Measurements from ENCODE around the gene AOPEP. TPM values are rescaled to one million over a fixed set of nuclear protein-coding genes. Genes with fewer than 3 reads are reported as not detected.

The AOPEP gene
- total RNA-seq, 1 experiment from 2014 or later, result 15.0 TPM

DNA sequence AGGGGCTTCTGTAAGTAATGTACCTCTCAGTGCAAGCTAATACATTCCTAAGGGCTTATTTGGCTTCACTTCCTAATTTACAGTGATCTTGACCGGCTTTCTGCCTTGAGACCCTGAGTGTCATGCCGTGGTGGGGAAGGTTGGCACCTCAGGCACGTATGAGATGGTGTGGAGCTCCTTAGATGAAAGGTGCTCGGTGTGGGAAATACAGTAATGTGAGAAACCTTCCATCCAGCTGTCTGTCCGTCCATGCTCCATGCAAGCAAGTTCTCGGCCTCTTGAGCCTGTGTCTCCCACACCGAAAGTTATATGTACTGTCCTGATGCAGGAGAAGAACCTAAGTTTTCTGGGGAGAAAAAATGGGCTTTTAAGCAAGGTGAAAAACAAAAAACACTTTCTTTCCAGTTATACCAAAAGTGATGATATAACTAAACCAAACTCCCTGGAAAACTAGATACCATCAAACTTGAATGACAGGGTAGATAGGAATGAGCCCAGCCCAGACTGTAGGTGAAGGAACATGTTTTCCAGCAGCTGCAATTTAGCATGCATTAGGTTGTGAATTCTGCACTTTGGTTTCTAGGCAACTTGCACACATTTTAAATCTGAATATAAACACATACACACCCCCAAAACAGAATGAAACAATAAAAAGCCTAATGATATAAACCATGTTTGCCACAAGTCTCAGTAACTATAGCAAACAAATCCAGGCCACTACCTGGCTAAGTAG is 311.5 kb downstream of the AOPEP start:
- Histone ChIP-seq H3K23ac (ENCODE audit: insufficient read length, low read depth, low read length) (no peak overlapping the region), H3K9ac (ENCODE audit: extremely low read depth, insufficient read length, low read length) (no peak overlapping the region), H3T11ph (ENCODE audit: low read length) (no peak overlapping the region), H3K27me3 (ENCODE audit: insufficient read depth, low read length) (no peaks in the 10 kb centered on the region), H3K9me3 (ENCODE audit: control insufficient read depth, low read depth, low read length) (no peaks in the 10 kb centered on the region), H4K5ac (ENCODE audit: insufficient read length, low read depth, low read length) (no peak overlapping the region), H2BK5ac (ENCODE audit: insufficient read length, low read length) (no peak overlapping the region), H4K91ac (ENCODE audit: insufficient read length, low read depth, low read length) (no peak overlapping the region), H3K14ac (ENCODE audit: insufficient read depth, low read length) (no peak overlapping the region), H2AK5ac (ENCODE audit: insufficient read length, low read length) (no peak overlapping the region), H2BK15ac (ENCODE audit: low read depth, low read length) (no peak overlapping the region), H2BK120ac (ENCODE audit: low read depth, low read length, poor library complexity, severe bottlenecking) (no peak overlapping the region), H4K20me1 (ENCODE audit: control insufficient read depth, insufficient read depth, insufficient read length) (no peaks in the 10 kb centered on the region), H3K23me2 (ENCODE audit: insufficient read length, low read depth, low read length, poor library complexity, severe bottlenecking) (no peaks in the 10 kb centered on the region), H3K4me1 (ENCODE audit: insufficient read depth, low read length) (no peaks in the 10 kb centered on the region), H3K18ac (ENCODE audit: insufficient read length, low read depth, low read length) (no peak overlapping the region), H4K8ac (replicated peaks; ENCODE audit: insufficient read length, low read depth, low read length) (no peak overlapping the region), H2AFZ (ENCODE audit: low read length) (no peak overlapping the region), H2BK12ac (ENCODE audit: insufficient read length, low read depth, low read length) (no peak overlapping the region), H3K79me2 (ENCODE audit: insufficient read depth, low read length) (no peaks in the 10 kb centered on the region), H3K4me2 (ENCODE audit: insufficient read depth, insufficient read length, low read length) (no peak overlapping the region), H3K79me1 (ENCODE audit: insufficient read depth, low read depth, low read length, poor library complexity, severe bottlenecking) (no peaks in the 10 kb centered on the region), H3K56ac (ENCODE audit: insufficient read length, low read depth, low read length) (no peak overlapping the region), H3K4ac (ENCODE audit: low read depth, low read length) (no peak overlapping the region), H3K27ac (ENCODE audit: insufficient read length, low read depth, low read length) (no peak overlapping the region), H2BK20ac (ENCODE audit: low read depth, low read length, poor library complexity, severe bottlenecking) (no peak overlapping the region)
- H3K4me1 Mint-ChIP-seq, result peaks cover 3 to 9% of the 10 kb centered on the region in 2 experiments; a peak in 3 of 4 replicates
- no peaks in the 10 kb centered on the region; a peak in 1 of 7 replicates for H3K36me3 Mint-ChIP-seq (ENCODE audit: insufficient read depth in 1 of 3, low read depth in 3 of 3)
- TF ChIP-seq, protein P1, sequence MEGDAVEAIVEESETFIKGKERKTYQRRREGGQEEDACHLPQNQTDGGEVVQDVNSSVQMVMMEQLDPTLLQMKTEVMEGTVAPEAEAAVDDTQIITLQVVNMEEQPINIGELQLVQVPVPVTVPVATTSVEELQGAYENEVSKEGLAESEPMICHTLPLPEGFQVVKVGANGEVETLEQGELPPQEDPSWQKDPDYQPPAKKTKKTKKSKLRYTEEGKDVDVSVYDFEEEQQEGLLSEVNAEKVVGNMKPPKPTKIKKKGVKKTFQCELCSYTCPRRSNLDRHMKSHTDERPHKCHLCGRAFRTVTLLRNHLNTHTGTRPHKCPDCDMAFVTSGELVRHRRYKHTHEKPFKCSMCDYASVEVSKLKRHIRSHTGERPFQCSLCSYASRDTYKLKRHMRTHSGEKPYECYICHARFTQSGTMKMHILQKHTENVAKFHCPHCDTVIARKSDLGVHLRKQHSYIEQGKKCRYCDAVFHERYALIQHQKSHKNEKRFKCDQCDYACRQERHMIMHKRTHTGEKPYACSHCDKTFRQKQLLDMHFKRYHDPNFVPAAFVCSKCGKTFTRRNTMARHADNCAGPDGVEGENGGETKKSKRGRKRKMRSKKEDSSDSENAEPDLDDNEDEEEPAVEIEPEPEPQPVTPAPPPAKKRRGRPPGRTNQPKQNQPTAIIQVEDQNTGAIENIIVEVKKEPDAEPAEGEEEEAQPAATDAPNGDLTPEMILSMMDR (conservative IDR thresholded peaks at IDR 0.05), result no peak
- no CpG with 5 or more reads among the region's 7 CpGs for WGBS (ENCODE audit: extremely low coverage, insufficient read length, low lambda C conversion rate)
- H3K27me3 Mint-ChIP-seq (ENCODE audit: low read depth), result no peaks in the 10 kb centered on the region
- no peak overlapping the region for H3K27ac Mint-ChIP-seq
- H3K9me3 Mint-ChIP-seq, result no peaks in the 10 kb centered on the region
- no peak overlapping the region for H3K4me3 Mint-ChIP-seq
- DNase-seq, result no peak
